Esophagus squamous epithelium (tissue), 5 donors: Measurements from ENCODE around the gene WDR48. TPM values are rescaled to one million over a fixed set of nuclear protein-coding genes. Genes with fewer than 3 reads are reported as not detected.

Experiments used
- DNase-seq: peaks from one replicate; lab custom pipeline; 2025; lab: John Stamatoyannopoulos, UW
- H3K27ac ChIP-seq, 4 donors: fragments of 200-600 bp; sonication (generic); one replicate each; pipeline ENCODE4 v1.5.1; 2016 to 2019; ENCODE audit warnings: mild to moderate bottlenecking in 1 of 4
- H3K27me3 ChIP-seq, 4 donors: fragments of 200-600 bp; sonication (generic); 1 replicate in 3 of 4; 2 replicates in 1 of 4; pipeline versions ENCODE4 v1.5.1 to v1.6.0; 2017 to 2021; ENCODE audit warnings: antibody characterized with exemption in 1 of 4
- H3K36me3 ChIP-seq, 3 donors: fragments of 200-600 bp; sonication (generic); one replicate each; pipeline ENCODE4 v1.5.1; 2016 to 2019
- H3K4me1 ChIP-seq, 3 donors: fragments of 200-600 bp; sonication (generic); one replicate each; pipeline ENCODE4 v1.5.1; 2017 to 2019
- H3K4me3 ChIP-seq, 4 donors: fragments of 200-600 bp; sonication (generic); 1 replicate in 3 of 4; 2 replicates in 1 of 4; pipeline ENCODE4 v1.5.1; 2016 to 2019; ENCODE audit warnings: mild to moderate bottlenecking in 2 of 4, moderate library complexity in 1 of 4
- H3K9me3 ChIP-seq, 3 donors: fragments of 200-600 bp; sonication (generic); one replicate each; pipeline ENCODE4 v1.5.1; 2016 to 2019
- POLR2A ChIP-seq, 4 donors: fragments of 450-650 bp; IDR thresholded peaks; one replicate each; pipeline ENCODE4 v1.6.1; 2017; ENCODE audit warnings: antibody characterized with exemption in 4 of 4, mild to moderate bottlenecking in 4 of 4, moderate library complexity in 3 of 4
- WGBS, 2 donors: methylation state at CpG; one replicate each; pipeline ENCODE4 v1.1.5; 2018; 5-methylcytosine and 5-hydroxymethylcytosine counted together
- intact Hi-C: fragments of 100-400 bp; cut with DNase I; formaldehyde crosslinking; loops from one replicate; pipeline ENCODE4 v1.15.0; 2022
- total RNA-seq, 4 donors: library from RNA; depleted of rRNA; stranded (reverse); fragments of >200 nt; gene quantifications; one replicate each; pipeline ENCODE4 v1.1.0, GENCODE V29; 2016
- TF ChIP-seq, protein P1 (sequence below), 6 experiments: fragments of 450-650 bp in 4 of 6; fragments of 200-600 bp in 2 of 6; sonication (generic) in 2 of 6; IDR thresholded peaks; one replicate each; pipeline ENCODE4 v1.5.1; 2016 to 2019; ENCODE audit warnings: antibody characterized with exemption in 6 of 6, mild to moderate bottlenecking in 4 of 6, moderate library complexity in 4 of 6
- donor health status: DM: yes; HTN: yes; CAD: no.

The WDR48 gene
- total RNA-seq, 4 donors from 2014 or later: 9.7 to 25.9 (median 19.4) TPM

DNA sequence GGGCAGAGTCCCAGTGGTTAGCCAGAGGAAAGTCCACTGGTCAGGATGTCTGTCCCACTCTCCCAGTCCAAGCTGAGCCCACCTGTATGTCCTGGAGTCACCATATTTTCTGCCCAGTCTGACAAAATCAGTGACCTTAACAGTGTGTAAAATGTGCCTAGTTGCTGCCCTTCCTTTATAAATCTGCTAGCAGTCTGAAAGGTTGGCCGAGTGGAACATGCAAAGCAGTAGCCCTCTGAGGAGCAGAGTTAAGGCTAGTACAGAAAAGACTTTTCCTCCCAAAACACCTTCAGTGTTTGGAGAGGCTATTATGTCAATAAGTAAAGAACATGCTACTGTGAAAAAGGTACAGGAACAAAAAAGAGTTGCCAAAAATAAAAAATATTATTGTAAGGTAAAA is 71.0 kb downstream of the WDR48 start:
- Histone ChIP-seq H3K36me3 (peaks cover 0 to 29% (median 0%) of the 10 kb centered on the region in 3 donors), H3K4me3 (no peak overlapping the region), H3K4me1 (peaks cover 0 to 13% (median 0%) of the 10 kb centered on the region in 3 donors), H3K9me3 (no peaks in the 10 kb centered on the region), H3K27me3 (no peaks in the 10 kb centered on the region), H3K27ac (no peak overlapping the region)
- 90 to 100% methylated on average over 1 of the region's 1 CpG for WGBS, 2 donors
- intact Hi-C loops: no loop called here
- TF ChIP-seq, protein P1, sequence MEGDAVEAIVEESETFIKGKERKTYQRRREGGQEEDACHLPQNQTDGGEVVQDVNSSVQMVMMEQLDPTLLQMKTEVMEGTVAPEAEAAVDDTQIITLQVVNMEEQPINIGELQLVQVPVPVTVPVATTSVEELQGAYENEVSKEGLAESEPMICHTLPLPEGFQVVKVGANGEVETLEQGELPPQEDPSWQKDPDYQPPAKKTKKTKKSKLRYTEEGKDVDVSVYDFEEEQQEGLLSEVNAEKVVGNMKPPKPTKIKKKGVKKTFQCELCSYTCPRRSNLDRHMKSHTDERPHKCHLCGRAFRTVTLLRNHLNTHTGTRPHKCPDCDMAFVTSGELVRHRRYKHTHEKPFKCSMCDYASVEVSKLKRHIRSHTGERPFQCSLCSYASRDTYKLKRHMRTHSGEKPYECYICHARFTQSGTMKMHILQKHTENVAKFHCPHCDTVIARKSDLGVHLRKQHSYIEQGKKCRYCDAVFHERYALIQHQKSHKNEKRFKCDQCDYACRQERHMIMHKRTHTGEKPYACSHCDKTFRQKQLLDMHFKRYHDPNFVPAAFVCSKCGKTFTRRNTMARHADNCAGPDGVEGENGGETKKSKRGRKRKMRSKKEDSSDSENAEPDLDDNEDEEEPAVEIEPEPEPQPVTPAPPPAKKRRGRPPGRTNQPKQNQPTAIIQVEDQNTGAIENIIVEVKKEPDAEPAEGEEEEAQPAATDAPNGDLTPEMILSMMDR (IDR thresholded peaks at IDR 0.05): no peak
- TF ChIP-seq POLR2A (IDR thresholded peaks at IDR 0.05): no peak
- no peak for DNase-seq

DNA sequence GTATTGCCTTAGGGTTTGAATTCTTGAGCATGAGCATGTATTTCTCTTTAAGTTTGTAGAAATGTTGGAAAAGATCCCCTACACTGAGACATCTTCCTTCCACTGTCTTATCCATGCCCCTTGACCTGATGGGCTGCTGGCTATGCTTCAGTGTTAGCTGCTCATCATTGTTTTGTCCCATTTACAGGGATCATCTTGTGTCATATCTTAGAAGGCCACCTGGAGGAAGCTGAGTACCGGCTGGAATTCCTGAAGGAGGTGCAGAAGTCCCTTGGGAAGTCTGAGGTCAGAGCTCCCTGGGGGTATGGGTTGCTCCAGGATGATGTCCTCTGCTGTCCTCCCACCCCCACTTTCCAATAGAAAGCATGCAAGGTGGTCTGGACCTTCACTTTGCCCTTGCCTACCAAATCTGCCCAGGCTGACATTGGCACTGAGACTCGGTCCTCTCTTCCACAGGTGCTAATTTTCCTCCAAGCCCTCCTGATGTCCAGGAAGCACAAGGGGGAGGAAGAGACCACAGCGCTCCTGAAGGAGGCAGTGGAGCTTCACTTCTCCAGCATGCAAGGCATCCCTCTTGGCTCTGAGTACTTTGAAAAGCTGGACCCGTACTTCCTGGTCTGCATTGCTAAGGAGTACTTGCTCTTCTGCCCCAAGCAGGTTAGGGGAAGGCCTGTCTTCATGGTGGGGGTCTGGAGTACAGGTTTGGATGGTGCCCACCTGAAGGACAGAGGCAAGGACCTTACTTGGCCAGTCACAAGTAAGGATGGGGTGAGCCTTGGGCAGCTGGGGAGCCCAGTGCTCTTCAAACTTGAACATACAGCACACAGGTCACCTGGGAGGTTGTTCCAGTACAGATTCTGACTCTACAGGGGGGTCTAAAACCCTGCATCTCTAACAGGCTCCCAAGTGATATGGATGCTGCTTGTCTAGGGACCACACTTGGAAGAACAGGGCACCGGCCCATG is 73.3 kb downstream of the WDR48 start:
- H3K4me3 ChIP-seq: no peak overlapping the region
- no peaks in the 10 kb centered on the region for H3K27me3 ChIP-seq
- 71 to 81% methylated on average over 1 to 4 of the region's 5 CpGs for WGBS, 2 donors
- H3K9me3 ChIP-seq: no peaks in the 10 kb centered on the region
- intact Hi-C loops: loop anchor here (5.0 kb wide), 1 partner anchor 167 kb away; no protein-coding TSS in a partner anchor
- peaks cover 0 to 13% (median 0%) of the 10 kb centered on the region in 3 donors for H3K4me1 ChIP-seq
- TF ChIP-seq, protein P1 (IDR thresholded peaks at IDR 0.05): peak in 3 of 6 experiments; percentile 37 to 51 (median 48)
- no peak for TF ChIP-seq POLR2A (IDR thresholded peaks at IDR 0.05)
- DNase-seq: no peak
- H3K36me3 ChIP-seq: peaks cover 0 to 9% (median 0%) of the 10 kb centered on the region in 3 donors
- no peak overlapping the region for H3K27ac ChIP-seq

DNA sequence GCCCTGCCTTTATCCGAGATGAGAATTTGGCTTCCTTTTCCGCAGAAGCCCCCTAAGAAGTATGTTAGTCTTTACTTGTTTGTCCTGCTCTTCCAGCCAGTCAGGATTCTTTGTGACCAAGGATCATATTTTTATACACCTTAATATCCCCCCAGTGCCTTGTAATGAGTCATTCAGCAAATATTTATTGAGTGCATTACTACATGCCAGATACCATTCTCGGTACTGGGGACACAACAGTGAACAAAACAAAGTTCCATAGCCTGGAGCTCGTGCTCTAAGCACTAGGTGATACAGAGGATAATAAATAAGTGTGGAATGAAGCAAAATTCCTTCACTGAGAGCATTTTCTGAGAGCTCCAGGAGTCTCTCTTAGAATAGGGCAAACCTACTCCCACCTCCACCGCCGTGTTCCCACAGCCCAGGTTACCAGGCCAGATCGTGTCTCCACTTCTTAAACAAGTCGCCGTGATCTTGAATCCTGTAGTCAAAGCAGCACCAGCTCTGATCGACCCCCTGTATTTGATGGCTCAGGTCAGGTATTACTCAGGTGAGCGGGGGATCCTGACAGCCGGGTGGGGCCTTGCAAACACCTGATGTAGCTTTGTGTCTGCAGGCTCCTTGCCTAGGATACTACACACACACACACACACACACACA is 74.2 kb downstream of the WDR48 start:
- Histone ChIP-seq H3K9me3 (no peaks in the 10 kb centered on the region), H3K27me3 (no peaks in the 10 kb centered on the region), H3K36me3 (peaks cover 0 to 5% (median 0%) of the 10 kb centered on the region in 3 donors), H3K4me1 (peaks cover 0 to 22% (median 0%) of the 10 kb centered on the region in 3 donors), H3K27ac (no peak overlapping the region), H3K4me3 (no peak overlapping the region)
- intact Hi-C loops: loop anchor here (5.0 kb wide), 1 partner anchor 166 kb away; no protein-coding TSS in a partner anchor
- DNase-seq: no peak
- WGBS, 2 donors: 51 to 52% methylated on average over 9 to 12 of the region's 12 CpGs
- TF ChIP-seq, protein P1 (IDR thresholded peaks at IDR 0.05): no peak

DNA sequence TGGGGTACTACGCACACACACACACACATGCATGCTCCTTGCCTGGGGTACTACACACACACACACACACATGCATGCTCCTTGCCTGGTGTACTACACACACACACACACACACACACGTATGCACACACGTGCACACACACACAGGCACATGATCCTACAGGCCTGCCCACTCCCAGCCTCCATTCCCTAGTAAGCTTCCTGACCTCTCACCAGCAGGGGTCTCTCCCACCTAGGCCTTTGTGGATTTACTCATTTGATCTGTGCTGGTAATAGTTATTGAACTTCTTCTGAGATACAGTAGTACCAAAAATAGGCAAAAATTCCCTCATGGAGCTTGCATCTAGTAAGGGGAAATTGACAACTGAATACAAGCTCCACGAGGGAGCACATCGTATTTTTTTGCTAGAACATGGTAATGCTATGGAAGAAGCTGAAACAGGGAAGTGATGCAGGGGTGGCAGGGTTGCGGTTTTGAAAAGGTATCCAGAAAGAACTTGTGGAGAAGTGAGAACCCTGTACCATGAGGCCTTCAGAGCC is 74.8 kb downstream of the WDR48 start:
- Histone ChIP-seq H3K27ac (no peak overlapping the region), H3K27me3 (no peaks in the 10 kb centered on the region), H3K36me3 (peaks cover 0 to 5% (median 0%) of the 10 kb centered on the region in 3 donors), H3K9me3 (no peaks in the 10 kb centered on the region), H3K4me3 (no peak overlapping the region), H3K4me1 (peaks cover 0 to 26% (median 0%) of the 10 kb centered on the region in 3 donors)
- intact Hi-C loops: loop anchor here (5.0 kb wide), 1 partner anchor 166 kb away; no protein-coding TSS in a partner anchor
- no peak for TF ChIP-seq POLR2A (IDR thresholded peaks at IDR 0.05)
- TF ChIP-seq, protein P1 (IDR thresholded peaks at IDR 0.05): peak in 5 of 6 experiments; percentile 38 to 54 (median 47)
- DNase-seq: no peak
- WGBS, 2 donors: 38 to 53% methylated on average over 4 to 6 of the region's 6 CpGs
